C4-2B (cell line): Measurements from ENCODE around the gene FOXP1.
"Not testable (repeated sequence)": the region's sequence is repeated elsewhere in the genome, so short reads cannot be mapped to it uniquely, and the experiment has no call there.

Source experiments
- H3K27ac ChIP-seq: fragments of 450-650 bp; 2 replicates; pipeline ENCODE4 v1.5.1; 2017
- ZFX ChIP-seq: fragments of 450-650 bp; IDR thresholded peaks from 2 replicates; pipeline ENCODE4 v1.6.1; 2017
- TF ChIP-seq, protein P1 (sequence below): fragments of 450-650 bp; conservative IDR thresholded peaks from 2 replicates; pipeline ENCODE4 v1.5.1; 2017; ENCODE audit warnings: mild to moderate bottlenecking

FOXP1 gene

DNA sequence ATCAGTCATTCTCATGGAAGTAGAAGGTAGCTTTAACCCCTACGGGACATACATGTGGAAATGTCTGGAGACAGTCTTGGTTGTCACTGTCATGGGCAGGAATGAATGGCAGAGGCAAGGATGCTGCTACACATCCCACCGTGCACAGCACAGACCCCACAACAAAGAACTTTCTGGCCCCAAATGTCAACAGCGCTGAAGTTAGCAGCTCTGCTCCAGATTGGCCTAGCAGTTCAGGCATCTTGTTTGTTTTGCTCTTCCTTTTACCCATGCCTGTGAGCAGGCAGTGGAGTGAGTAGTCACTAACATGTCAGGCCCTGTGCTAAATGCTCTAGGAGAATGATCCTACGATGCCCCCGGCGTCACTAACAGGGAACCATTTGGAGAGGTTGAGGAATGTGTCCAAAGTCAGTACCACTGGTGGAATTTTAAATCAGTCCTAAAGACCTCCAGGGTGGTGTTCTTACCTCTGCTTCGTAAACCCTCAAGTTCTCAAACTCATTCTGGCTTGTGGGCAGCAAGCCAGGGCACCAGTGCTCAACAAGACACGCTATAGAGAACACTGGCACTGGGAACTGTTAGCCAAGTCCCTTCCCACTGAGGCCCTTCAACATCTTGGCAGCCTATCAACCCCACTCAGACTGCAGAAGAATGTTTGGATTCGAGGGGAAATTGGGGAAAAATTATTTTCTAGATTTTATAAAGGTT, 142.2 kb downstream of the FOXP1 start:
- TF ChIP-seq ZFX: no peak
- TF ChIP-seq, protein P1, sequence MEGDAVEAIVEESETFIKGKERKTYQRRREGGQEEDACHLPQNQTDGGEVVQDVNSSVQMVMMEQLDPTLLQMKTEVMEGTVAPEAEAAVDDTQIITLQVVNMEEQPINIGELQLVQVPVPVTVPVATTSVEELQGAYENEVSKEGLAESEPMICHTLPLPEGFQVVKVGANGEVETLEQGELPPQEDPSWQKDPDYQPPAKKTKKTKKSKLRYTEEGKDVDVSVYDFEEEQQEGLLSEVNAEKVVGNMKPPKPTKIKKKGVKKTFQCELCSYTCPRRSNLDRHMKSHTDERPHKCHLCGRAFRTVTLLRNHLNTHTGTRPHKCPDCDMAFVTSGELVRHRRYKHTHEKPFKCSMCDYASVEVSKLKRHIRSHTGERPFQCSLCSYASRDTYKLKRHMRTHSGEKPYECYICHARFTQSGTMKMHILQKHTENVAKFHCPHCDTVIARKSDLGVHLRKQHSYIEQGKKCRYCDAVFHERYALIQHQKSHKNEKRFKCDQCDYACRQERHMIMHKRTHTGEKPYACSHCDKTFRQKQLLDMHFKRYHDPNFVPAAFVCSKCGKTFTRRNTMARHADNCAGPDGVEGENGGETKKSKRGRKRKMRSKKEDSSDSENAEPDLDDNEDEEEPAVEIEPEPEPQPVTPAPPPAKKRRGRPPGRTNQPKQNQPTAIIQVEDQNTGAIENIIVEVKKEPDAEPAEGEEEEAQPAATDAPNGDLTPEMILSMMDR: no peak
- H3K27ac ChIP-seq: no peak overlapping the region

DNA sequence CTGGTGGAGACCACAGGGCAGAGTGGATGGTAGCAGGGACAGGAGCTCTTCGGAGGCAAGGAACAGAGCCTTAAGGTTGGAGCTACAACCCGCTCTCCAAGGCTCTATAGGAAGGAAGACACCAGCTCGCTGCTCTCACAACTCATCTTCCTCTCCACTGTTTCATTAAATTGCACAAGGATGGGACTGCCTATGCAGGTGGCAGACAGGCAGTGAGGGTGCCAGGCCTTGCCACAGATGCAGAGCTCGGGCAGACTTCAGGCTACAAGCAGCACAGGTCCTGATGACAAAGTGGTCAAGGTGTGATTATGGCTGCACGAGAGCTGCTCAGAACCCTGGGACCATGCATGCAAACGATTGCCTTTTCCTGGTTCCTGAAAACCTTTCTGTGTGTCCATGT, 144.6 kb downstream of the FOXP1 start:
- H3K27ac ChIP-seq: no peak overlapping the region
- TF ChIP-seq, protein P1: no peak
- TF ChIP-seq ZFX: no peak

DNA sequence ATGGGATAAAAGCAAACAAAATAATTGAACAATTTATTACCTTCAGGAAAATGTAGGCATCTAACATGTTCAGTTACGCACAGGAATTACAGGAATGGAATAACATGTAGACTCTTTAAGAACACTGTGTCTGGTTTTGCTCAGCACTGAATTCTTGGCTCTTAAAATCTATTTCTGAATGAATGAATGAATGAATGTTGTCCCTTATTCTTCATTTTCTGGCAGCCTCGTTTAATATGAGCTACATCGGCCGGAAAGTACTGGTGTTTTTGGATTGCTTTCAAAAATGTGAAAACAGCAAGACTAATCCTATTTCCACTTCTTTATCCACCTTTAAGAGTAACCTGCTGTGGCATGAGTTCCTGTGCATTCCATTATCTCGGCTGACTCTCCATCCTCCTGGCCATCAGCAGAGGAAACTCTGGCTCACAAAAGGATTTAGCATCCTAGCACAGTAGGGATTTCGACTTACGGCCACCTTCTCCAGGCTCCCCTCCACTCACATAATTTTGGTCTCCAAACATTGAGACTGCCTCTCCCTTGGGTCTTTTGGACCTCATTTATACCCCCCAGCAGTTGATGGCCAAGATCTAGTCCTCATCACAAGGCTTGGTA, 145.3 kb downstream of the FOXP1 start:
- no peak overlapping the region for H3K27ac ChIP-seq
- TF ChIP-seq, protein P1: no peak
- TF ChIP-seq ZFX: no peak

DNA sequence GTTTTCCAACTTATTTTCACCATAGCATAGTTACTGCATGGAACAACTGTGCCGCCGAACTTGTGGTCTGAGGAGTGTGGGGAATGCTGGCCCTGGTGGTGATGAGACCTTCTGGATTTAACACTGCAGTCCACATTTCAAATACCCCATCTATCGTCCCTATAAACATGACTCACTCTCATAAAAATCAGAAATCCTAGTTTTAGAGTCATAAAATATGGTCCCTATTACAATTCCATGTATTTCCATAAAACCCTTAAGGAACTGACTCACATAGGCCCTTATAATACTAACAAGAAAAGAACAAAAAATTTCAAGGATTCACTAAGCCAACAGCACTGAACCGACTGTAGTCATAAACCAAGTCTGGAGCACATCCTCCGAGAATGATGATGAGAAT, 147.2 kb downstream of the FOXP1 start:
- no peak overlapping the region for H3K27ac ChIP-seq
- no peak for TF ChIP-seq ZFX
- TF ChIP-seq, protein P1: no peak

DNA sequence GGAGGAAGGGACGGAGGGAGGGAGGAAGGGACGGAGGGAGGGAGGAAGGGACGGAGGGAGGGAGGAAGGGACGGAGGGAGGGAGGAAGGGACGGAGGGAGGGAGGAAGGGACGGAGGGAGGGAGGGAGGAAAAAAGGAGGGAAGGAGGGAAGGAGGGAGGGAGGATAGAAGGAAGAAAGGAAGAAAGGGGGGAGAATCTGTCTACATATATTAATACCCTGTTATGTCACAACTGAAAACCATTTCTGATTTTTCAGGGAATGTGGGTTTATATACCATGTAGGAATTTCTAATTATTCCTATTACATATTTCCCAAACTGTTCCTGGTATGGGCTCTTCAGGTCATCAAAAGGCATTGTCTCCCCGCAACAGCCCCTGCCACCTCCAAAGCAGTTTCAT, 147.7 kb downstream of the FOXP1 start:
- H3K27ac ChIP-seq: not testable (repeated sequence)

DNA sequence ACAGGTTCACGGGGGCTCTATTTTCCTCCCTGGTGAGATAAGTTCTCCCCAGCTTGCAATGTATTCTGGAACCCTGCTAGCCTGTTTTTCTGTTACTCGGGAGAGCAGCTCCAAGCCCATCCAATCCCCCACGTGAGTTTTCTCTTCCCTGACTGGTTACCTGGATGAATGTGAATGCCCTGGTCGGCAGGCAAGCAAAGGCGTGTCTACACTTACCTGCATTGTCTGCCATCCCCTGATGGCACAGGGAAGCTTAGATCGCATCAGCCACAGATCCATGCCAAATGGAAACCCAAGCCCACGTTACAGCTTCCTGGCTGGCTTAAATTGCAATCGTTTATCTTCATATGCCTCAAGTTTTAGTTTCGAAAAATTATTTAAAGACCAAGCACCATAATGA, 149.9 kb downstream of the FOXP1 start:
- H3K27ac ChIP-seq: no peak overlapping the region
- TF ChIP-seq, protein P1: no peak
- TF ChIP-seq ZFX: no peak

DNA sequence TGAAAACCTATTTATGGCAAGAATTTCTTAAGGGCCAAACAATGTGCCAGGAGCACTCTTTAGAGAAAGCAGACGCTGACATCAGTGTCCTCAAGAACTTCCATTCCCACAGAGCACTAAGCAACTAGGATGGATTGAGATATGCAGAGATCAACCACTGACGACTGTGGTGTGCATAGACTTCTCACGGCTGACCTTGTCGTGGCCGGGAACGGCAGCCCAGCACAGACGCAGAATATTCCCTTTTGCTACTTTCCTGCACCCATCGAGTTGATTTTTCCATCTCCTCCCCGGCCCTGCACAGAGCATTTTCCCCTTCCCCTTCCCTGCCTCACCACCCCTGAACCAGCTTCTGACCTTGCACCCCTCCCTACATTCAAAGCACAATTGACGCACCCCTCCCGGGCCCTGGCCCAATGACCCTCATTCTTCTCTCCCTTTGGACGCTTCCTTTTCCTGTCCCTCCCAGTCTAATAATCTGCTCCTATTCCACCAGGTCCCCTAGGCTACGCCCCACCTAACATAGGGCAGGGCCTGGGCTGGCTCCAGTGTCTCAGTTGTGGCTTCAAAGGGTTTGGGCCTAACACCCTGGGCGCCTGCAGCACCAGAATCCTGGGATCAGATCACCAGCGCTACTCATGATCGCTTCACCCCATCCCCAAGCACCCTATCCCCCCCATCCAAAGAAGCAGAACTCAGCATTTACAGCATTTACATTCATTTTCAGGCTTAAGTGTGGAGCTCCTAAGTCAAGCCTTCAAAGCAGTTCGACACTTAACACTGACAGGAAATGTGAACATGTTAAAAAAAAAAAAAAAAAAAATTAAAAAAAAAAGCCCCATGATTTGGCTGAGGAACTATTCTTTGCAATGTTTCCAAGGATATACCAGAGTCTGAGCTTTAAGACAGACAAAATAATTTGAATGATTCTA, 151.2 kb downstream of the FOXP1 start:
- no peak overlapping the region for H3K27ac ChIP-seq

More for the DNA sequence above, 151.2 kb downstream of the FOXP1 start:
- no peak for TF ChIP-seq ZFX
- TF ChIP-seq, protein P1: no peak
